Chondrocyte (in vitro differentiated cells): ENCODE measurements around the gene VAMP4. TPM values are rescaled to one million over a fixed set of nuclear protein-coding genes. Genes with fewer than 3 reads are reported as not detected.

Source experiments
- DNase-seq: peaks from one replicate; pipeline ENCODE4 v3.0.0; 2021; ENCODE audit warnings: mixed read lengths, low spot score
- H3K27ac Mint-ChIP-seq: one replicate; pipeline ENCODE4 v1.8.0; 2021; ENCODE audit warnings: mild to moderate bottlenecking, moderate library complexity, mixed read lengths; ENCODE audit not compliant: unreplicated experiment
- H3K27me3 Mint-ChIP-seq: 2 replicates; pipeline ENCODE4 v1.8.0; 2021; ENCODE audit warnings: low read depth, mixed read lengths
- H3K36me3 Mint-ChIP-seq: 2 replicates; pipeline ENCODE4 v1.8.0; 2021; ENCODE audit warnings: low read depth, mixed read lengths
- H3K4me1 Mint-ChIP-seq: 2 replicates; pipeline ENCODE4 v1.8.0; 2021; ENCODE audit warnings: low read depth, mild to moderate bottlenecking, mixed read lengths
- H3K4me3 Mint-ChIP-seq: one replicate; pipeline ENCODE4 v1.8.0; 2021; ENCODE audit warnings: mild to moderate bottlenecking, moderate library complexity, mixed read lengths; ENCODE audit not compliant: unreplicated experiment
- H3K9me3 Mint-ChIP-seq: 2 replicates; pipeline ENCODE4 v1.8.0; 2021; ENCODE audit warnings: low read depth, mixed read lengths
- CTCF ChIP-seq: fragments of 200-600 bp; sonication (generic); IDR thresholded peaks from 2 replicates; pipeline ENCODE4 v1.5.0; 2021; ENCODE audit warnings: antibody characterized with exemption, mild to moderate bottlenecking, moderate library complexity
- total RNA-seq: library from RNA; stranded (reverse); gene quantifications from 3 replicates; pipeline ENCODE4 v1.2.1, GENCODE V29; 2021

The VAMP4 gene
- total RNA-seq, 1 donor from 2014 or later = 14.8 TPM

DNA sequence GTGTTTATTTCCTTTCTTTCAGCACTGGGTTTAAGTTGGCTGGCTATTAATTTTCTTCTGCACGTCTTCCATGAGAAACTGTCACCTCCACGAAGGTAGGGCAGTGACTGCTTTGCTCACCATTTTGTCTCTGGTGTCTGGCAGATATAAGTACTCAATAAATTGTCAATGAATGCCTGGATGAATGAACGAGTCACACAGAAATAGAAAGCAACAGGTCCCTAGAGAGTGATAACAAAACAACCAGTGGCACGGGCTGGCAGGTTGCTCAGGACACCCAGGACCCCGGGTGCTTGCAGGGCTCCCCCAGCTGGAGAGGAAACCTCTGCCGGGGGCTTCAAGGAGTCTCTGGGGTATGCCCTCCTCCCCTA lies 86.1 kb downstream of the VAMP4 start:
- no peak for DNase-seq
- Mint-ChIP-seq H3K27ac (no peak overlapping the region), H3K36me3 (no peaks in the 10 kb centered on the region), H3K4me1 (peaks cover 20% of the 10 kb centered on the region), H3K4me3 (no peak overlapping the region), H3K9me3 (no peaks in the 10 kb centered on the region), H3K27me3 (peaks cover 1% of the 10 kb centered on the region)
- peak; percentile 43 for TF ChIP-seq CTCF

GRCh38 chr1:171654942-171655745 lies 86.7 kb downstream of the VAMP4 start:
- peaks cover 20% of the 10 kb centered on the region for H3K4me1 Mint-ChIP-seq
- H3K36me3 Mint-ChIP-seq = no peaks in the 10 kb centered on the region
- peak; percentile 77 for TF ChIP-seq CTCF
- peaks cover 4% of the 10 kb centered on the region for H3K27me3 Mint-ChIP-seq
- peak overlapping the region; percentile 78 for H3K27ac Mint-ChIP-seq
- no peak for DNase-seq
- peak overlapping the region; percentile 29 for H3K4me3 Mint-ChIP-seq
- no peaks in the 10 kb centered on the region for H3K9me3 Mint-ChIP-seq

DNA sequence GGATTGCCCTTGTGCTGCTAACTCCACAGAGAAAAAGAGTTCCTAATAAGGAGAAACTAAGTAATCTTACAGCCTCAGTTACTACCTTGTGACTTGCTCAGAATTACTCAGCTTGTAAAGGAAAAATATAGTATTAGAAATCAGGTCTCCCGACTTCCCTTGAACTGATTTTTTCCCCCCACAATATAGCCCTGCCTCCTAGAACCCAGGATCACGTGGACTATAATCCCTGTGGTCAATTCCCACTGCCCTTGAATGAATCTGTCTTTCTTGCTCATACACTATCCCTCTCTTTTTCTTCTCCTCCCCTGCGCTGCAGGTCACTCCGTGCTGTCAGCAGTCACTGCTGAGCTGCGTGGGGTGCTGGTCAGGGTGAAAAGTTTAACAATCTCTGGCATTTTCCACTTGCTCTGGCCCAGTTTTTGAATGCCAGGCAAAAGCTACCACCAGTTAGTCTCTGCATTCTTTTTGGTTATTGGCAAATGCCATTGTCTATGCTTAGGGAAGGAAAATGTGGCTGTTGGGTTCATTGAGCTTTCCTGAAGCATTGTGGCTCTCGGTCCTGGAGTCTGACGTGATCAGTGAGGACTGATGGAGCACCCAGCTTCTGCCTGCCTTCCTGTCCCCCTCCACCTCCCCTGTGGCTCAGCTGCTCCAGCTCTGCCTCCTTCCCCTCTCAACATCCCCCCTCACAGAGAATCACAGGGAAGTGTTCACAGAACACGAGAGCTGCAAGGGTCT lies 87.5 kb downstream of the VAMP4 start:
- peaks cover 5% of the 10 kb centered on the region for H3K27me3 Mint-ChIP-seq
- TF ChIP-seq CTCF = no peak
- peak overlapping the region; percentile 43 for H3K4me3 Mint-ChIP-seq
- H3K27ac Mint-ChIP-seq = peak overlapping the region; percentile 78
- no peaks in the 10 kb centered on the region for H3K9me3 Mint-ChIP-seq
- no peak for DNase-seq
- no peaks in the 10 kb centered on the region for H3K36me3 Mint-ChIP-seq
- peaks cover 20% of the 10 kb centered on the region for H3K4me1 Mint-ChIP-seq

GRCh38 chr1:171653796-171654195 lies 88.1 kb downstream of the VAMP4 start:
- DNase-seq = no peak
- no peak for TF ChIP-seq CTCF
- Mint-ChIP-seq H3K9me3 (no peaks in the 10 kb centered on the region), H3K4me3 (no peak overlapping the region), H3K4me1 (peaks cover 20% of the 10 kb centered on the region), H3K36me3 (no peaks in the 10 kb centered on the region), H3K27me3 (peaks cover 5% of the 10 kb centered on the region), H3K27ac (peak overlapping the region; percentile 78)

GRCh38 chr1:171652234-171652822 lies 89.5 kb downstream of the VAMP4 start, which contains the start of gene MYOC:
MYOC (minus strand) TSS chr1:171652688; CDS start chr1:171652611, 77 bp downstream.
- no peak for TF ChIP-seq CTCF
- Mint-ChIP-seq H3K4me1 (peaks cover 20% of the 10 kb centered on the region), H3K27ac (no peak within 1 kb of the TSS), H3K9me3 (no peaks in the 10 kb centered on the region), H3K36me3 (no peaks in the 10 kb centered on the region), H3K4me3 (no peak within 1 kb of the TSS), H3K27me3 (peaks cover 5% of the 10 kb centered on the region)
- no peak for DNase-seq
